ENCODE data around the gene LOC101059915.

Gene LOC101059915

GRCh38 chrX:71667328-71668247 is at the start of gene LOC101059915:
LOC101059915 (plus strand) TSS chrX:71667546.
- DNase-seq: no peak

- no peak for DNase-seq
Measured at GRCh38 chrX:71617742-71618141, 49.6 kb upstream of the LOC101059915 start.

GRCh38 chrX:71618303-71618721 is 49.0 kb upstream of the LOC101059915 start, which contains the start of gene CXCR3:
CXCR3 (minus strand) TSS chrX:71618511; CDS start chrX:71618449, 62 bp downstream.
- DNase-seq: peak; percentile 40 to 74

GRCh38 chrX:71618787-71619186 is 48.6 kb upstream of the LOC101059915 start:
- DNase-seq: no peak

- DNase-seq: peak; percentile 42 to 82
Measured at GRCh38 chrX:71619193-71619592, 48.2 kb upstream of the LOC101059915 start.

- no peak for DNase-seq
Measured at GRCh38 chrX:71619986-71620385, 47.4 kb upstream of the LOC101059915 start.

GRCh38 chrX:71621603-71622002 is 45.7 kb upstream of the LOC101059915 start:
- DNase-seq: no peak

- DNase-seq: no peak
Measured at GRCh38 chrX:71622032-71622575, 45.2 kb upstream of the LOC101059915 start.

- DNase-seq: peak; percentile 35 to 47
Measured at GRCh38 chrX:71622576-71623450, 44.5 kb upstream of the LOC101059915 start.

GRCh38 chrX:71623714-71624113 is 43.6 kb upstream of the LOC101059915 start:
- no peak for DNase-seq

GRCh38 chrX:71625471-71625870 is 41.9 kb upstream of the LOC101059915 start:
- DNase-seq: no peak

GRCh38 chrX:71626576-71626975 is 40.8 kb upstream of the LOC101059915 start:
- DNase-seq: no peak

GRCh38 chrX:71627588-71628404 is 39.5 kb upstream of the LOC101059915 start:
- no peak for DNase-seq

GRCh38 chrX:71629467-71629866 is 37.9 kb upstream of the LOC101059915 start:
- DNase-seq: no peak

- DNase-seq: no peak
Measured at GRCh38 chrX:71632923-71633657, 34.3 kb upstream of the LOC101059915 start.

- DNase-seq: no peak
Measured at GRCh38 chrX:71634366-71634765, 33.0 kb upstream of the LOC101059915 start.

GRCh38 chrX:71636438-71637252 is 30.7 kb upstream of the LOC101059915 start:
- no peak for DNase-seq

GRCh38 chrX:71637253-71637618 is 30.1 kb upstream of the LOC101059915 start:
- DNase-seq: no peak

GRCh38 chrX:71637848-71638247 is 29.5 kb upstream of the LOC101059915 start:
- DNase-seq: no peak

GRCh38 chrX:71638409-71638808 is 28.9 kb upstream of the LOC101059915 start:
- DNase-seq: no peak

GRCh38 chrX:71640002-71640401 is 27.3 kb upstream of the LOC101059915 start:
- no peak for DNase-seq
